CD4-positive, alpha-beta T cell (primary cell): ENCODE data around the gene RER1. TPM values are rescaled to one million over a fixed set of nuclear protein-coding genes. Genes with fewer than 3 reads are reported as not detected.

Experiments used
- ATAC-seq: fragments of 200-7000 bp; cut with Tn5 transposase; one replicate; pipeline ENCODE4 v1.10.0; 2022; ENCODE audit warnings: mild to moderate bottlenecking; ENCODE audit not compliant: poor library complexity
- CTCF ChIA-PET: fragments of 350-600 bp; sonication (Branson Sonifier 250); formaldehyde crosslinking; loops from one replicate; lab custom pipeline; 2021; ENCODE audit warnings: antibody characterized with exemption, inconsistent platforms; lab: Charles Lee
- POLR2A ChIA-PET: fragments of 350-600 bp; sonication (Branson Sonifier 250); formaldehyde crosslinking; loops from one replicate; lab custom pipeline; 2021; ENCODE audit warnings: antibody characterized with exemption, inconsistent platforms; lab: Charles Lee
- DNase-seq, 14 experiments: peaks; one replicate each; pipeline ENCODE4 v3.0.0-alpha.2; 2013 to 2020; ENCODE audit warnings: mixed read lengths in 2 of 14
- H3K27ac ChIP-seq, 2 donors: one replicate each; pipeline versions ENCODE4 v1.5.1 to v1.7.0; 2013; ENCODE audit warnings: low read length in 2 of 2, low read depth in 1 of 2, mild to moderate bottlenecking in 1 of 2
- H3K27me3 ChIP-seq, 2 experiments: 1 replicate in 1 of 2; 2 replicates in 1 of 2; pipeline versions ENCODE4 v1.6.1 to v1.7.0; 2013; ENCODE audit warnings: low read length in 2 of 2, control low read depth in 1 of 2, mild to moderate bottlenecking in 1 of 2, moderate library complexity in 1 of 2; ENCODE audit not compliant: insufficient read depth in 2 of 2, control insufficient read depth in 1 of 2
- H3K36me3 ChIP-seq: one replicate; pipeline ENCODE4 v1.6.1; 2013; ENCODE audit warnings: low read length, control low read depth; ENCODE audit not compliant: insufficient read depth
- H3K4me1 ChIP-seq: one replicate; pipeline ENCODE4 v1.6.1; 2013; ENCODE audit warnings: low read length, control low read depth; ENCODE audit not compliant: insufficient read depth
- H3K4me3 ChIP-seq: one replicate; pipeline ENCODE4 v1.5.1; 2013; ENCODE audit warnings: mild to moderate bottlenecking, low read length, moderate library complexity
- H3K9me3 ChIP-seq, 2 experiments: 1 replicate in 1 of 2; 2 replicates in 1 of 2; pipeline versions ENCODE4 v1.6.1 to v1.7.0; 2013; ENCODE audit warnings: low read length in 2 of 2, mild to moderate bottlenecking in 2 of 2, control low read depth in 1 of 2, moderate library complexity in 1 of 2; ENCODE audit not compliant: control insufficient read depth in 1 of 2, insufficient read depth in 1 of 2
- H3K27ac Mint-ChIP-seq: one replicate; pipeline ENCODE4 v1.8.0; 2020; ENCODE audit warnings: mixed read lengths
- H3K27me3 Mint-ChIP-seq: one replicate; pipeline ENCODE4 v1.8.0; 2021; ENCODE audit warnings: mixed read lengths
- H3K36me3 Mint-ChIP-seq: one replicate; pipeline ENCODE4 v1.8.0; 2021; ENCODE audit warnings: low read depth, mixed read lengths
- H3K4me1 Mint-ChIP-seq: one replicate; pipeline ENCODE4 v1.8.0; 2021; ENCODE audit warnings: low read depth, mixed read lengths
- H3K4me3 Mint-ChIP-seq: one replicate; pipeline ENCODE4 v1.8.0; 2020; ENCODE audit warnings: mild to moderate bottlenecking, mixed read lengths
- H3K9me3 Mint-ChIP-seq: one replicate; pipeline ENCODE4 v1.8.0; 2020; ENCODE audit warnings: mixed read lengths
- CTCF ChIP-seq: fragments of 200-600 bp; IDR thresholded peaks from one replicate; pipeline ENCODE4 v1.8.0; 2022; ENCODE audit warnings: antibody characterized with exemption, mild to moderate bottlenecking
- intact Hi-C, 2 experiments: fragments of 100-400 bp; cut with DNase I in 1 of 2; cut with micrococcal nuclease in 1 of 2; formaldehyde crosslinking; loops; one replicate each; pipeline versions ENCODE4 v1.15.1 to v1.9.0; 2023 to 2025; cut with DNase I, micrococcal nuclease
- total RNA-seq, 174 experiments: library from RNA in 2 of 174; stranded (reverse) in 2 of 174; gene quantifications; one replicate each; pipeline ENCODE4 v1.2.3 and lab custom pipeline; 2021 to 2026

Gene RER1
- total RNA-seq, 2 experiments from 2014 or later, result 57.9 to 60.7 TPM

- no peaks in the 10 kb centered on the region for H3K27me3 Mint-ChIP-seq
- Histone ChIP-seq H3K27ac (no peak overlapping the region), H3K4me3 (no peak overlapping the region), H3K27me3 (no peaks in the 10 kb centered on the region), H3K9me3 (peaks cover 4 to 9% of the 10 kb centered on the region in 2 experiments), H3K4me1 (peaks cover 46% of the 10 kb centered on the region), H3K36me3 (no peaks in the 10 kb centered on the region)
- POLR2A ChIA-PET, result no interaction called here
- no peak overlapping the region for H3K27ac Mint-ChIP-seq
- H3K36me3 Mint-ChIP-seq, result peaks cover 10% of the 10 kb centered on the region
- TF ChIP-seq CTCF, result no peak
- ATAC-seq, result no peak
- CTCF ChIA-PET, result no interaction called here
- H3K4me1 Mint-ChIP-seq, result peaks cover 29% of the 10 kb centered on the region
- H3K9me3 Mint-ChIP-seq, result no peaks in the 10 kb centered on the region
- peak overlapping the region; percentile 71 for H3K4me3 Mint-ChIP-seq
- DNase-seq, result no peak
- intact Hi-C loops, result loop anchor here in 1 of 2 experiments (10.0 kb wide), 1 partner anchor 1006 kb away; no protein-coding TSS in a partner anchor
Measured at GRCh38 chr1:2418791-2419320, 27.2 kb downstream of the RER1 start.

- ChIA-PET CTCF (no interaction called here), POLR2A (interaction anchor here (1.1 kb wide), 1 partner anchor 28 kb away, joined by 3 read pairs; the partner anchor contains the start of genes MORN1 and RER1)
- Mint-ChIP-seq H3K9me3 (no peaks in the 10 kb centered on the region), H3K27ac (no peak overlapping the region), H3K27me3 (no peaks in the 10 kb centered on the region), H3K36me3 (peaks cover 6% of the 10 kb centered on the region), H3K4me3 (no peak overlapping the region), H3K4me1 (peaks cover 24% of the 10 kb centered on the region)
- no peaks in the 10 kb centered on the region for H3K27me3 ChIP-seq
- H3K9me3 ChIP-seq, result peaks cover 4 to 9% of the 10 kb centered on the region in 2 experiments
- intact Hi-C loops, result loop anchor here in 1 of 2 experiments (10.0 kb wide), 1 partner anchor 1005 kb away; no protein-coding TSS in a partner anchor
- no peak overlapping the region for H3K4me3 ChIP-seq
- DNase-seq (no peak), ATAC-seq (no peak)
- H3K36me3 ChIP-seq, result no peaks in the 10 kb centered on the region
- peaks cover 41% of the 10 kb centered on the region for H3K4me1 ChIP-seq
- no peak for TF ChIP-seq CTCF
- no peak overlapping the region for H3K27ac ChIP-seq
Measured at GRCh38 chr1:2419416-2419815, 27.8 kb downstream of the RER1 start.

GRCh38 chr1:2422523-2422922, 30.9 kb downstream of the RER1 start:
- Mint-ChIP-seq H3K9me3 (no peaks in the 10 kb centered on the region), H3K4me1 (no peaks in the 10 kb centered on the region), H3K36me3 (peaks cover 4% of the 10 kb centered on the region), H3K27me3 (no peaks in the 10 kb centered on the region), H3K27ac (no peak overlapping the region), H3K4me3 (no peak overlapping the region)
- Histone ChIP-seq H3K9me3 (peaks cover 4 to 5% of the 10 kb centered on the region in 2 experiments), H3K27ac (no peak overlapping the region), H3K4me3 (no peak overlapping the region), H3K4me1 (peaks cover 16% of the 10 kb centered on the region), H3K27me3 (no peaks in the 10 kb centered on the region), H3K36me3 (no peaks in the 10 kb centered on the region)
- no peak for ATAC-seq
- CTCF ChIA-PET, result no interaction called here
- intact Hi-C loops, result no loop called here
- no peak for TF ChIP-seq CTCF
- POLR2A ChIA-PET, result no interaction called here
- no peak for DNase-seq
